ENCODE data around the gene MRPL47. TPM values are rescaled to one million over a fixed set of nuclear protein-coding genes. Genes with fewer than 3 reads are reported as not detected.

The MRPL47 gene
- total and polyA plus RNA-seq, 9 of the 15 experiments (the other 6 are each of a cell fraction or from before 2014, with no cell fraction given): 101 to 437 (median 141) TPM

GRCh38 chr3:179563271-179563783, 41.1 kb downstream of the MRPL47 start (continued):
- TF ChIP-seq ADNP (tag; IDR thresholded peaks at IDR 0.05): no peak
- no peak for TF ChIP-seq PKNOX1 (IDR thresholded peaks at IDR 0.05)
- TF ChIP-seq HDAC8 (tag; IDR thresholded peaks at IDR 0.05): no peak
- no peak for TF ChIP-seq SREBF2 (CRISPR knock-in tag; IDR thresholded peaks at IDR 0.05)
- no peak for TF ChIP-seq PATZ1 (CRISPR knock-in tag; IDR thresholded peaks at IDR 0.05; ENCODE audit: borderline replicate concordance)
- no peak for TF ChIP-seq RCOR1 (IDR thresholded peaks at IDR 0.05; ENCODE audit: borderline replicate concordance in 1 of 2, low read depth in 2 of 2, low read length in 2 of 2)
- no peak for TF ChIP-seq NFIX (CRISPR knock-in tag; IDR thresholded peaks at IDR 0.05; ENCODE audit: low read depth)
- no peak for TF ChIP-seq GTF3C2 (IDR thresholded peaks at IDR 0.05; ENCODE audit: borderline replicate concordance, extremely low read depth, insufficient read length)
- TF ChIP-seq CBFB (CRISPR knock-in tag; IDR thresholded peaks at IDR 0.05): no peak
- no peak for TF ChIP-seq ZBED1 (IDR thresholded peaks at IDR 0.05)
- TF ChIP-seq RBM34 (IDR thresholded peaks at IDR 0.05; ENCODE audit: borderline replicate concordance, insufficient read depth, low read length): no peak
- no peak for TF ChIP-seq ZNF318 (IDR thresholded peaks at IDR 0.05; ENCODE audit: borderline replicate concordance in 1 of 2, low read depth in 1 of 2)
